WTC11 (cell line): ENCODE measurements around the gene PKP2. TPM values are rescaled to one million over a fixed set of nuclear protein-coding genes. Genes with fewer than 3 reads are reported as not detected.

Experiments
- ATAC-seq: fragments of 200-7000 bp; cut with Tn5 transposase; 2 replicates; pipeline ENCODE4 v1.10.0; 2021; ENCODE audit warnings: mild to moderate bottlenecking, moderate library complexity
- CTCF ChIA-PET: fragments of 300-600 bp; sonication (Branson Sonifier 250); formaldehyde crosslinking; loops from one replicate; lab custom pipeline; 2021; ENCODE audit warnings: antibody characterized with exemption; lab: Charles Lee
- POLR2A ChIA-PET: fragments of 350-600 bp; sonication (Branson Sonifier 250); formaldehyde crosslinking; loops from one replicate; lab custom pipeline; 2021; ENCODE audit warnings: antibody characterized with exemption; lab: Charles Lee
- DNase-seq: peaks from one replicate; pipeline ENCODE4 v3.0.0; 2021; ENCODE audit warnings: low spot score
- H3K27ac Mint-ChIP-seq: 2 replicates; pipeline ENCODE4 v1.8.0; 2021; ENCODE audit warnings: mixed read lengths
- H3K27me3 Mint-ChIP-seq: 2 replicates; pipeline ENCODE4 v1.8.0; 2021; ENCODE audit warnings: low read depth, mild to moderate bottlenecking, moderate library complexity, mixed read lengths
- H3K36me3 Mint-ChIP-seq: 2 replicates; pipeline ENCODE4 v1.8.0; 2021; ENCODE audit warnings: mixed read lengths
- H3K4me1 Mint-ChIP-seq: 2 replicates; pipeline ENCODE4 v1.8.0; 2022; ENCODE audit warnings: mixed read lengths
- H3K4me3 Mint-ChIP-seq: 2 replicates; pipeline ENCODE4 v1.8.0; 2021; ENCODE audit warnings: mild to moderate bottlenecking, moderate library complexity, mixed read lengths
- H3K9me3 Mint-ChIP-seq: 2 replicates; pipeline ENCODE4 v1.8.0; 2021; ENCODE audit warnings: mixed read lengths
- AR ChIP-seq: fragments of 250-450 bp; sonication (Bioruptor Pico); IDR thresholded peaks from 2 replicates; pipeline ENCODE4 v1.9.0; 2021; ENCODE audit warnings: mild to moderate bottlenecking
- ARID4B ChIP-seq: sonication (generic); formaldehyde crosslinking; IDR thresholded peaks from 2 replicates; pipeline ENCODE4 v1.8.0; 2023; ENCODE audit warnings: missing genetic modification reagents, mild to moderate bottlenecking, borderline replicate concordance
- ATF1 ChIP-seq: sonication (generic); formaldehyde crosslinking; IDR thresholded peaks from 2 replicates; pipeline ENCODE4 v1.8.1; 2023; ENCODE audit warnings: mild to moderate bottlenecking, moderate library complexity, missing genetic modification reagents
- E2F1 ChIP-seq: sonication (generic); formaldehyde crosslinking; IDR thresholded peaks from 2 replicates; pipeline ENCODE4 v1.8.0; 2022; ENCODE audit warnings: mild to moderate bottlenecking, missing genetic modification reagents
- E2F4 ChIP-seq: sonication (generic); formaldehyde crosslinking; IDR thresholded peaks from 2 replicates; pipeline ENCODE4 v1.8.1; 2022; ENCODE audit warnings: low read depth, mild to moderate bottlenecking, moderate library complexity, missing genetic modification reagents, borderline replicate concordance
- E2F5 ChIP-seq: sonication (generic); formaldehyde crosslinking; IDR thresholded peaks from 2 replicates; pipeline ENCODE4 v1.8.1; 2022; ENCODE audit warnings: mild to moderate bottlenecking, moderate library complexity, missing genetic modification reagents
- ESRRA ChIP-seq: sonication (generic); formaldehyde crosslinking; IDR thresholded peaks from 2 replicates; pipeline ENCODE4 v1.8.1; 2022; ENCODE audit warnings: mild to moderate bottlenecking, missing genetic modification reagents, borderline replicate concordance
- FOXK1 ChIP-seq: sonication (generic); formaldehyde crosslinking; IDR thresholded peaks from 2 replicates; pipeline ENCODE4 v1.8.0; 2022; ENCODE audit warnings: mild to moderate bottlenecking, moderate library complexity, missing genetic modification reagents
- HMGA2 ChIP-seq: fragments of 250-450 bp; sonication (Bioruptor Pico); IDR thresholded peaks from 2 replicates; pipeline ENCODE4 v1.4.0; 2021; ENCODE audit warnings: mild to moderate bottlenecking, moderate library complexity
- HMGXB4 ChIP-seq: sonication (generic); formaldehyde crosslinking; IDR thresholded peaks from 2 replicates; pipeline ENCODE4 v1.8.1; 2023; ENCODE audit warnings: mild to moderate bottlenecking, moderate library complexity, missing genetic modification reagents
- IRF2 ChIP-seq: sonication (generic); formaldehyde crosslinking; IDR thresholded peaks from 2 replicates; pipeline ENCODE4 v1.8.0; 2022; ENCODE audit warnings: low read depth, missing genetic modification reagents, borderline replicate concordance
- NR2C2 ChIP-seq: sonication (generic); formaldehyde crosslinking; IDR thresholded peaks from 2 replicates; pipeline ENCODE4 v1.8.0; 2022; ENCODE audit warnings: mild to moderate bottlenecking, missing genetic modification reagents
- OVOL2 ChIP-seq: fragments of 250-450 bp; sonication (Bioruptor Pico); IDR thresholded peaks from 2 replicates; pipeline ENCODE4 v1.9.0; 2021; ENCODE audit warnings: mild to moderate bottlenecking, borderline replicate concordance
- RELA ChIP-seq: sonication (generic); formaldehyde crosslinking; IDR thresholded peaks from 2 replicates; pipeline ENCODE4 v1.8.1; 2022; ENCODE audit warnings: missing genetic modification reagents, mild to moderate bottlenecking, borderline replicate concordance
- SP1 ChIP-seq: sonication (generic); formaldehyde crosslinking; conservative IDR thresholded peaks from 2 replicates; pipeline ENCODE4 v1.8.1; 2022; ENCODE audit warnings: missing genetic modification reagents
- TCF7 ChIP-seq: sonication (generic); formaldehyde crosslinking; IDR thresholded peaks from 2 replicates; pipeline ENCODE4 v1.8.0; 2022; ENCODE audit warnings: mild to moderate bottlenecking, low read depth, missing genetic modification reagents, moderate library complexity
- TEAD4 ChIP-seq: sonication (generic); formaldehyde crosslinking; IDR thresholded peaks from 2 replicates; pipeline ENCODE4 v1.8.0; 2022; ENCODE audit warnings: mild to moderate bottlenecking, missing genetic modification reagents
- TP53 ChIP-seq: sonication (generic); formaldehyde crosslinking; IDR thresholded peaks from 2 replicates; pipeline ENCODE4 v1.8.1; 2023; ENCODE audit warnings: mild to moderate bottlenecking, missing genetic modification reagents
- ZBTB43 ChIP-seq: sonication (generic); formaldehyde crosslinking; IDR thresholded peaks from 2 replicates; pipeline ENCODE4 v1.8.1; 2023; ENCODE audit warnings: mild to moderate bottlenecking, missing genetic modification reagents
- ZMAT4 ChIP-seq: fragments of 250-450 bp; sonication (Bioruptor Pico); IDR thresholded peaks from 2 replicates; pipeline ENCODE4 v1.9.0; 2021; ENCODE audit warnings: mild to moderate bottlenecking
- ZNF121 ChIP-seq: sonication (generic); formaldehyde crosslinking; IDR thresholded peaks from 2 replicates; pipeline ENCODE4 v1.8.0; 2023; ENCODE audit warnings: missing genetic modification reagents
- ZNF138 ChIP-seq: sonication (generic); formaldehyde crosslinking; conservative IDR thresholded peaks from 2 replicates; pipeline ENCODE4 v1.8.1; 2022; ENCODE audit warnings: mild to moderate bottlenecking, moderate library complexity, missing genetic modification reagents
- ZNF317 ChIP-seq: sonication (generic); formaldehyde crosslinking; IDR thresholded peaks from 2 replicates; pipeline ENCODE4 v1.8.1; 2023; ENCODE audit warnings: low read depth, mild to moderate bottlenecking, moderate library complexity, missing genetic modification reagents, borderline replicate concordance
- total RNA-seq: library from RNA; stranded (reverse); gene quantifications from 3 replicates; pipeline ENCODE4 v1.2.3, GENCODE V29; 2021

PKP2 gene
- total RNA-seq, 1 experiment from 2014 or later: 22.0 TPM

GRCh38 chr12:32809196-32809595, 87.4 kb downstream of the PKP2 start:
- ChIA-PET CTCF (no interaction called here), POLR2A (no interaction called here)
- Mint-ChIP-seq H3K4me1 (no peaks in the 10 kb centered on the region), H3K36me3 (peaks cover 40% of the 10 kb centered on the region), H3K27me3 (no peaks in the 10 kb centered on the region), H3K4me3 (no peak overlapping the region), H3K9me3 (peaks cover 44% of the 10 kb centered on the region), H3K27ac (no peak overlapping the region)
- ATAC-seq (no peak), DNase-seq (no peak)
- TF ChIP-seq TP53: no peak
- no peak for TF ChIP-seq ZNF317 (CRISPR knock-in tag)
- TF ChIP-seq SP1 (CRISPR knock-in tag): no peak
- TF ChIP-seq NR2C2 (CRISPR knock-in tag): no peak
- no peak for TF ChIP-seq AR (CRISPR knock-in tag)
- no peak for TF ChIP-seq FOXK1
- TF ChIP-seq ZNF138: no peak
- no peak for TF ChIP-seq IRF2 (CRISPR knock-in tag)
- TF ChIP-seq HMGA2: no peak

- ChIA-PET CTCF (no interaction called here), POLR2A (interaction anchor here (0.7 kb wide), 1 partner anchor 145 kb away, joined by 3 read pairs; no protein-coding TSS in a partner anchor)
- DNase-seq (no peak), ATAC-seq (no peak)
- no peaks in the 10 kb centered on the region for H3K4me1 Mint-ChIP-seq
- H3K4me3 Mint-ChIP-seq: no peak overlapping the region
- peaks cover 40% of the 10 kb centered on the region for H3K36me3 Mint-ChIP-seq
- no peaks in the 10 kb centered on the region for H3K27me3 Mint-ChIP-seq
- peaks cover 46% of the 10 kb centered on the region for H3K9me3 Mint-ChIP-seq
- H3K27ac Mint-ChIP-seq: no peak overlapping the region
- TF ChIP-seq RELA (CRISPR knock-in tag) (no peak), ZBTB43 (CRISPR knock-in tag) (no peak), TCF7 (CRISPR knock-in tag) (no peak), ATF1 (no peak), OVOL2 (no peak), E2F5 (CRISPR knock-in tag) (no peak), TEAD4 (CRISPR knock-in tag) (no peak), E2F4 (CRISPR knock-in tag) (no peak), E2F1 (CRISPR knock-in tag) (no peak), ZNF121 (no peak), ZMAT4 (CRISPR knock-in tag) (no peak), HMGXB4 (CRISPR knock-in tag) (no peak), ESRRA (CRISPR knock-in tag) (no peak), ARID4B (CRISPR knock-in tag) (no peak), HMGA2 (no peak)
Observed at GRCh38 chr12:32804301-32804700, 92.3 kb downstream of the PKP2 start.
